GM23338 (cell line): Measurements from ENCODE around the gene SPECC1L. TPM values are rescaled to one million over a fixed set of nuclear protein-coding genes. Genes with fewer than 3 reads are reported as not detected.

Source experiments
- ATAC-seq: fragments of 200-7000 bp; cut with Tn5 transposase; 3 replicates; pipeline ENCODE4 v1.9.1; 2020
- DNase-seq: peaks from one replicate; pipeline ENCODE4 v3.0.0-alpha.2; 2015; ENCODE audit warnings: low spot score
- H2AFZ ChIP-seq: fragments of 200-600 bp; sonication (generic); 2 replicates; pipeline ENCODE4 v1.8.0; 2016; ENCODE audit warnings: antibody characterized with exemption, mild to moderate bottlenecking, moderate library complexity
- H3F3A ChIP-seq: fragments of 200-600 bp; sonication (generic); replicated peaks from 2 replicates; pipeline ENCODE4 v1.8.0; 2017; ENCODE audit warnings: antibody characterized with exemption, mixed run types, low read depth
- H3K27ac ChIP-seq: fragments of 200-600 bp; sonication (generic); 2 replicates; pipeline ENCODE4 v1.6.1; 2016; ENCODE audit warnings: low read depth
- H3K27me3 ChIP-seq: fragments of 200-600 bp; sonication (generic); 2 replicates; pipeline ENCODE4 v1.8.0; 2016; ENCODE audit warnings: mild to moderate bottlenecking, mixed run types, moderate library complexity; ENCODE audit not compliant: insufficient read depth
- H3K36me3 ChIP-seq: fragments of 200-600 bp; sonication (generic); 2 replicates; pipeline ENCODE4 v1.8.0; 2016; ENCODE audit warnings: mild to moderate bottlenecking; ENCODE audit not compliant: insufficient read depth
- H3K4me1 ChIP-seq: fragments of 200-600 bp; sonication (generic); 2 replicates; pipeline ENCODE4 v1.8.0; 2016; ENCODE audit warnings: mild to moderate bottlenecking, moderate library complexity; ENCODE audit not compliant: insufficient read depth
- H3K4me2 ChIP-seq: fragments of 200-600 bp; sonication (generic); 2 replicates; pipeline ENCODE4 v1.7.1; 2017; ENCODE audit warnings: mixed run types
- H3K4me3 ChIP-seq: fragments of 200-600 bp; sonication (generic); 2 replicates; pipeline ENCODE4 v1.6.1; 2016; ENCODE audit warnings: mixed run types
- H3K79me2 ChIP-seq: fragments of 200-600 bp; sonication (generic); replicated peaks from 2 replicates; pipeline ENCODE4 v1.8.0; 2017; ENCODE audit warnings: mild to moderate bottlenecking; ENCODE audit not compliant: insufficient read depth
- H3K9me2 ChIP-seq: fragments of 200-600 bp; sonication (generic); 2 replicates; pipeline ENCODE4 v1.8.0; 2017; ENCODE audit not compliant: insufficient read depth
- H4K20me1 ChIP-seq: fragments of 200-600 bp; sonication (generic); replicated peaks from 2 replicates; pipeline ENCODE4 v1.8.0; 2017; ENCODE audit warnings: mild to moderate bottlenecking; ENCODE audit not compliant: insufficient read depth
- H3K27ac Mint-ChIP-seq: 2 replicates; pipeline ENCODE4 v1.8.0; 2020; ENCODE audit warnings: inconsistent platforms, mild to moderate bottlenecking, moderate library complexity, mixed read lengths
- H3K27me3 Mint-ChIP-seq: 3 replicates; pipeline ENCODE4 v1.8.0; 2022; ENCODE audit warnings: low read depth, mild to moderate bottlenecking, moderate library complexity, mixed read lengths, inconsistent platforms; ENCODE audit not compliant: insufficient read depth, poor library complexity
- H3K36me3 Mint-ChIP-seq: 3 replicates; pipeline ENCODE4 v1.8.0; 2021; ENCODE audit warnings: low read depth, mild to moderate bottlenecking, inconsistent platforms, moderate library complexity, mixed read lengths
- H3K4me1 Mint-ChIP-seq: 3 replicates; pipeline ENCODE4 v1.8.0; 2020; ENCODE audit warnings: mild to moderate bottlenecking, inconsistent platforms, mixed read lengths
- H3K4me3 Mint-ChIP-seq: 3 replicates; pipeline ENCODE4 v1.8.0; 2021; ENCODE audit warnings: moderate library complexity, mild to moderate bottlenecking, inconsistent platforms, mixed read lengths
- H3K9me3 Mint-ChIP-seq: 3 replicates; pipeline ENCODE4 v1.8.0; 2020; ENCODE audit warnings: moderate library complexity, mild to moderate bottlenecking, inconsistent platforms, mixed read lengths
- CREB1 ChIP-seq: fragments of 250-450 bp; sonication (Bioruptor Pico); IDR thresholded peaks from 2 replicates; pipeline ENCODE4 v1.5.0; 2020; ENCODE audit warnings: low read depth, mild to moderate bottlenecking, moderate library complexity
- EZH2 ChIP-seq: fragments of 200-600 bp; sonication (generic); IDR thresholded peaks from one replicate; pipeline ENCODE4 v1.8.0; 2017; ENCODE audit warnings: antibody characterized with exemption, mild to moderate bottlenecking, low read depth; ENCODE audit not compliant: unreplicated experiment
- JUNB ChIP-seq: IDR thresholded peaks from one replicate; pipeline ENCODE4 v1.6.1; 2016; ENCODE audit warnings: antibody characterized with exemption; ENCODE audit not compliant: unreplicated experiment
- NANOG ChIP-seq: IDR thresholded peaks from 2 replicates; pipeline ENCODE4 v1.6.1; 2016; ENCODE audit warnings: antibody characterized with exemption, borderline replicate concordance
- STAT1 ChIP-seq: IDR thresholded peaks from one replicate; pipeline ENCODE4 v1.6.1; 2016; ENCODE audit warnings: antibody characterized with exemption; ENCODE audit not compliant: unreplicated experiment
- ZNF114 ChIP-seq: fragments of 250-450 bp; sonication (Bioruptor Pico); IDR thresholded peaks from 2 replicates; pipeline ENCODE4 v1.5.0; 2020; ENCODE audit warnings: mild to moderate bottlenecking, moderate library complexity
- ZNF331 ChIP-seq: fragments of 250-450 bp; sonication (Bioruptor Pico); IDR thresholded peaks from 2 replicates; pipeline ENCODE4 v1.5.0; 2020; ENCODE audit warnings: low read depth, mild to moderate bottlenecking, moderate library complexity
- polyA plus RNA-seq: library from polyadenylated mRNA; unstranded; fragments of >200 nt; fragmentation: Nextera tagmentation; extraction: Ambion mirVana; gene quantifications from 2 replicates; pipeline ENCODE4 v1.2.1, GENCODE V29; 2016
- total RNA-seq: library from RNA; depleted of rRNA; stranded (reverse); fragments of >200 nt; shearing (Covaris generic); gene quantifications from 2 replicates; pipeline ENCODE4 v1.2.3, GENCODE V29; 2014
- TF ChIP-seq, protein P1 (sequence below), 2 experiments: fragments of 200-600 bp in 1 of 2; sonication (generic) in 1 of 2; conservative IDR thresholded peaks; 2 replicates each; pipeline versions ENCODE4 v1.5.1 to v1.6.1; 2016 to 2017; ENCODE audit warnings: antibody characterized with exemption in 2 of 2, low read depth in 2 of 2, mild to moderate bottlenecking in 2 of 2, moderate library complexity in 1 of 2
- TF ChIP-seq, protein P2 (sequence below): fragments of 250-450 bp; sonication (Bioruptor Pico); IDR thresholded peaks from 2 replicates; pipeline ENCODE4 v1.5.0; 2020; ENCODE audit warnings: mild to moderate bottlenecking, moderate library complexity

SPECC1L gene
- total and polyA plus RNA-seq, 2 experiments from 2014 or later = 24.3 to 44.7 TPM

DNA sequence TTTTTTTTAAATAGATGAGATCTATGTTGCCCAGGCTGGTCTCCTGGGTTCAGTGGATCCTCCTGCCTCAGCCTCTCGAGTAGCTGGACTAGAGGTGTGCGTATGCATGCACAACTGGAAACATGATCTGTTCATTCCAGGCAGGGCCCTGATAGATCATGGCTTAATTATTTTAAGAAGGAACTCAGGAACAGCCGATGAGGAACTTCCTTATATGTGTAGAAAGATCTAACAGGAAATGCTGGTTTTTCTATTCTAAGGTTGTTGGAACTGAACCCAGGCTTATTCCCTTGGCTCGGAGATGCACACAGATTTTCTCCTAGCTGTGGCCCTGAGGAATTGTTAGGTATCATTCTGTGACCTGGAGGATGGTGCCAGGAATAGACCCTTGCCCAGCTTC lies 32.4 kb downstream of the SPECC1L start:
- Histone ChIP-seq H3K4me3 (no peak overlapping the region), H3F3A (no peaks in the 10 kb centered on the region), H3K9me2 (no peaks in the 10 kb centered on the region), H3K27ac (no peak overlapping the region), H2AFZ (no peak overlapping the region), H3K79me2 (peaks cover 87% of the 10 kb centered on the region), H4K20me1 (peaks cover 38% of the 10 kb centered on the region), H3K36me3 (peaks cover 28% of the 10 kb centered on the region; the same call in 1 of the 2 replicates), H3K4me2 (no peak overlapping the region), H3K27me3 (no peaks in the 10 kb centered on the region), H3K4me1 (no peaks in the 10 kb centered on the region)
- Mint-ChIP-seq H3K27ac (no peak overlapping the region), H3K9me3 (peaks cover 6% of the 10 kb centered on the region; the same call in 1 of the 3 replicates), H3K4me3 (no peak overlapping the region), H3K27me3 (peaks cover 3% of the 10 kb centered on the region), H3K36me3 (peaks cover 52% of the 10 kb centered on the region), H3K4me1 (no peaks in the 10 kb centered on the region)
- DNase-seq (no peak), ATAC-seq (no peak)
- TF ChIP-seq ZNF331 (CRISPR knock-in tag) (no peak), EZH2 (no peak), NANOG (no peak), CREB1 (CRISPR knock-in tag) (no peak), JUNB (no peak), STAT1 (no peak), ZNF114 (CRISPR knock-in tag) (no peak)
- TF ChIP-seq, protein P1, sequence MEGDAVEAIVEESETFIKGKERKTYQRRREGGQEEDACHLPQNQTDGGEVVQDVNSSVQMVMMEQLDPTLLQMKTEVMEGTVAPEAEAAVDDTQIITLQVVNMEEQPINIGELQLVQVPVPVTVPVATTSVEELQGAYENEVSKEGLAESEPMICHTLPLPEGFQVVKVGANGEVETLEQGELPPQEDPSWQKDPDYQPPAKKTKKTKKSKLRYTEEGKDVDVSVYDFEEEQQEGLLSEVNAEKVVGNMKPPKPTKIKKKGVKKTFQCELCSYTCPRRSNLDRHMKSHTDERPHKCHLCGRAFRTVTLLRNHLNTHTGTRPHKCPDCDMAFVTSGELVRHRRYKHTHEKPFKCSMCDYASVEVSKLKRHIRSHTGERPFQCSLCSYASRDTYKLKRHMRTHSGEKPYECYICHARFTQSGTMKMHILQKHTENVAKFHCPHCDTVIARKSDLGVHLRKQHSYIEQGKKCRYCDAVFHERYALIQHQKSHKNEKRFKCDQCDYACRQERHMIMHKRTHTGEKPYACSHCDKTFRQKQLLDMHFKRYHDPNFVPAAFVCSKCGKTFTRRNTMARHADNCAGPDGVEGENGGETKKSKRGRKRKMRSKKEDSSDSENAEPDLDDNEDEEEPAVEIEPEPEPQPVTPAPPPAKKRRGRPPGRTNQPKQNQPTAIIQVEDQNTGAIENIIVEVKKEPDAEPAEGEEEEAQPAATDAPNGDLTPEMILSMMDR (conservative IDR thresholded peaks at IDR 0.05; ENCODE audit: low read depth in 2 of 2) = no peak
- TF ChIP-seq, protein P2, sequence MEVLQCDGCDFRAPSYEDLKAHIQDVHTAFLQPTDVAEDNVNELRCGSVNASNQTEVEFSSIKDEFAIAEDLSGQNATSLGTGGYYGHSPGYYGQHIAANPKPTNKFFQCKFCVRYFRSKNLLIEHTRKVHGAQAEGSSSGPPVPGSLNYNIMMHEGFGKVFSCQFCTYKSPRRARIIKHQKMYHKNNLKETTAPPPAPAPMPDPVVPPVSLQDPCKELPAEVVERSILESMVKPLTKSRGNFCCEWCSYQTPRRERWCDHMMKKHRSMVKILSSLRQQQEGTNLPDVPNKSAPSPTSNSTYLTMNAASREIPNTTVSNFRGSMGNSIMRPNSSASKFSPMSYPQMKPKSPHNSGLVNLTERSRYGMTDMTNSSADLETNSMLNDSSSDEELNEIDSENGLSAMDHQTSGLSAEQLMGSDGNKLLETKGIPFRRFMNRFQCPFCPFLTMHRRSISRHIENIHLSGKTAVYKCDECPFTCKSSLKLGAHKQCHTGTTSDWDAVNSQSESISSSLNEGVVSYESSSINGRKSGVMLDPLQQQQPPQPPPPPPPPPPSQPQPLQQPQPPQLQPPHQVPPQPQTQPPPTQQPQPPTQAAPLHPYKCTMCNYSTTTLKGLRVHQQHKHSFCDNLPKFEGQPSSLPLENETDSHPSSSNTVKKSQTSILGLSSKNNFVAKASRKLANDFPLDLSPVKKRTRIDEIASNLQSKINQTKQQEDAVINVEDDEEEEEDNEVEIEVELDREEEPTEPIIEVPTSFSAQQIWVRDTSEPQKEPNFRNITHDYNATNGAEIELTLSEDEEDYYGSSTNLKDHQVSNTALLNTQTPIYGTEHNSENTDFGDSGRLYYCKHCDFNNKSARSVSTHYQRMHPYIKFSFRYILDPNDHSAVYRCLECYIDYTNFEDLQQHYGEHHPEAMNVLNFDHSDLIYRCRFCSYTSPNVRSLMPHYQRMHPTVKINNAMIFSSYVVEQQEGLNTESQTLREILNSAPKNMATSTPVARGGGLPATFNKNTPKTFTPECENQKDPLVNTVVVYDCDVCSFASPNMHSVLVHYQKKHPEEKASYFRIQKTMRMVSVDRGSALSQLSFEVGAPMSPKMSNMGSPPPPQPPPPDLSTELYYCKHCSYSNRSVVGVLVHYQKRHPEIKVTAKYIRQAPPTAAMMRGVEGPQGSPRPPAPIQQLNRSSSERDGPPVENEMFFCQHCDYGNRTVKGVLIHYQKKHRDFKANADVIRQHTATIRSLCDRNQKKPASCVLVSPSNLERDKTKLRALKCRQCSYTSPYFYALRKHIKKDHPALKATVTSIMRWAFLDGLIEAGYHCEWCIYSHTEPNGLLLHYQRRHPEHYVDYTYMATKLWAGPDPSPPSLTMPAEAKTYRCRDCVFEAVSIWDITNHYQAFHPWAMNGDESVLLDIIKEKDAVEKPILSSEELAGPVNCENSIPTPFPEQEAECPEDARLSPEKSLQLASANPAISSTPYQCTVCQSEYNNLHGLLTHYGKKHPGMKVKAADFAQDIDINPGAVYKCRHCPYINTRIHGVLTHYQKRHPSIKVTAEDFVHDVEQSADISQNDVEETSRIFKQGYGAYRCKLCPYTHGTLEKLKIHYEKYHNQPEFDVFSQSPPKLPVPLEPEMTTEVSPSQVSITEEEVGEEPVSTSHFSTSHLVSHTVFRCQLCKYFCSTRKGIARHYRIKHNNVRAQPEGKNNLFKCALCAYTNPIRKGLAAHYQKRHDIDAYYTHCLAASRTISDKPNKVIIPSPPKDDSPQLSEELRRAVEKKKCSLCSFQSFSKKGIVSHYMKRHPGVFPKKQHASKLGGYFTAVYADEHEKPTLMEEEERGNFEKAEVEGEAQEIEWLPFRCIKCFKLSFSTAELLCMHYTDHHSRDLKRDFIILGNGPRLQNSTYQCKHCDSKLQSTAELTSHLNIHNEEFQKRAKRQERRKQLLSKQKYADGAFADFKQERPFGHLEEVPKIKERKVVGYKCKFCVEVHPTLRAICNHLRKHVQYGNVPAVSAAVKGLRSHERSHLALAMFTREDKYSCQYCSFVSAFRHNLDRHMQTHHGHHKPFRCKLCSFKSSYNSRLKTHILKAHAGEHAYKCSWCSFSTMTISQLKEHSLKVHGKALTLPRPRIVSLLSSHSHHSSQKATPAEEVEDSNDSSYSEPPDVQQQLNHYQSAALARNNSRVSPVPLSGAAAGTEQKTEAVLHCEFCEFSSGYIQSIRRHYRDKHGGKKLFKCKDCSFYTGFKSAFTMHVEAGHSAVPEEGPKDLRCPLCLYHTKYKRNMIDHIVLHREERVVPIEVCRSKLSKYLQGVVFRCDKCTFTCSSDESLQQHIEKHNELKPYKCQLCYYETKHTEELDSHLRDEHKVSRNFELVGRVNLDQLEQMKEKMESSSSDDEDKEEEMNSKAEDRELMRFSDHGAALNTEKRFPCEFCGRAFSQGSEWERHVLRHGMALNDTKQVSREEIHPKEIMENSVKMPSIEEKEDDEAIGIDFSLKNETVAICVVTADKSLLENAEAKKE (CRISPR knock-in tag) = no peak
